PC-3 (cell line): Measurements from ENCODE around the gene P2RX3. TPM values are rescaled to one million over a fixed set of nuclear protein-coding genes. Genes with fewer than 3 reads are reported as not detected.

Experiments
- ATAC-seq: fragments of 200-7000 bp; cut with Tn5 transposase; 2 replicates; pipeline ENCODE4 v1.9.1; 2020; ENCODE audit warnings: mild to moderate bottlenecking, moderate library complexity
- BruUV-seq: library from RNA; stranded (reverse); fragments of 400-500 nt; replicated peaks from 2 replicates; lab custom pipeline; 2021; lab: Mats Ljungman, UMichigan
- CTCF ChIA-PET: fragments of 300-600 bp; sonication (Branson Sonifier 250); formaldehyde crosslinking; loops from one replicate; lab custom pipeline; 2022; ENCODE audit warnings: antibody characterized with exemption; lab: Charles Lee
- POLR2A ChIA-PET: fragments of 300-600 bp; sonication (Branson Sonifier 250); formaldehyde crosslinking; loops from one replicate; lab custom pipeline; 2022; ENCODE audit warnings: antibody characterized with exemption; ENCODE audit not compliant: unreplicated experiment; lab: Charles Lee
- DNase-seq: peaks from one replicate; pipeline ENCODE4 v3.0.0-alpha.2; 2015
- H2AFZ ChIP-seq: fragments of 300-600 bp; sonication (generic); 2 replicates; pipeline ENCODE4 v1.6.0; 2016; ENCODE audit warnings: antibody characterized with exemption, low read length
- H3F3A ChIP-seq: fragments of 300-600 bp; sonication (generic); one replicate; pipeline ENCODE4 v1.6.0; 2017; ENCODE audit warnings: antibody characterized with exemption, low read length, control low read depth, mild to moderate bottlenecking; ENCODE audit not compliant: unreplicated experiment
- H3K27ac ChIP-seq: fragments of 300-600 bp; sonication (generic); 2 replicates; pipeline ENCODE4 v1.5.1; 2016; ENCODE audit warnings: mild to moderate bottlenecking, low read length
- H3K27me3 ChIP-seq: fragments of 300-600 bp; sonication (generic); 2 replicates; pipeline ENCODE4 v1.6.1; 2016; ENCODE audit warnings: low read length, mixed read lengths
- H3K36me3 ChIP-seq: fragments of 300-600 bp; sonication (generic); 2 replicates; pipeline ENCODE4 v1.6.1; 2016; ENCODE audit warnings: low read depth, mixed run types, low read length, mixed read lengths
- H3K4me1 ChIP-seq: fragments of 300-600 bp; sonication (generic); 2 replicates; pipeline ENCODE4 v1.5.1; 2016; ENCODE audit warnings: low read length; ENCODE audit not compliant: insufficient read depth
- H3K4me2 ChIP-seq: fragments of 300-600 bp; sonication (generic); 2 replicates; pipeline ENCODE4 v1.6.0; 2016; ENCODE audit warnings: low read length
- H3K4me3 ChIP-seq: fragments of 300-600 bp; sonication (generic); 2 replicates; pipeline ENCODE4 v1.5.1; 2016; ENCODE audit warnings: mild to moderate bottlenecking, low read length, mixed read lengths
- H3K79me2 ChIP-seq: fragments of 300-600 bp; sonication (generic); 2 replicates; pipeline ENCODE4 v1.6.1; 2017; ENCODE audit warnings: low read length, mixed read lengths
- H3K9ac ChIP-seq: fragments of 300-600 bp; sonication (generic); 2 replicates; pipeline ENCODE4 v1.6.0; 2016; ENCODE audit warnings: mild to moderate bottlenecking, low read length
- H3K9me2 ChIP-seq: fragments of 300-600 bp; sonication (generic); replicated peaks from 2 replicates; pipeline ENCODE4 v1.6.1; 2016; ENCODE audit warnings: mixed run types, low read length, mixed read lengths
- H3K9me3 ChIP-seq: fragments of 300-600 bp; sonication (generic); 2 replicates; pipeline ENCODE4 v1.6.1; 2016; ENCODE audit warnings: low read length, mixed read lengths
- H4K20me1 ChIP-seq: fragments of 300-600 bp; sonication (generic); 2 replicates; pipeline ENCODE4 v1.6.1; 2016; ENCODE audit warnings: low read length, mixed read lengths
- EZH2 ChIP-seq: fragments of 300-600 bp; sonication (generic); IDR thresholded peaks from one replicate; pipeline ENCODE4 v1.6.1; 2017; ENCODE audit warnings: antibody characterized with exemption, mild to moderate bottlenecking, low read length; ENCODE audit not compliant: unreplicated experiment
- EZH2phosphoT487 ChIP-seq: fragments of 300-600 bp; sonication (generic); IDR thresholded peaks from 2 replicates; pipeline ENCODE4 v1.6.1; 2018; ENCODE audit warnings: mild to moderate bottlenecking, antibody characterized with exemption, low read length, borderline replicate concordance
- intact Hi-C: fragments of 100-400 bp; cut with micrococcal nuclease; formaldehyde crosslinking; loops from 2 replicates; pipeline ENCODE4 v1.9.0; 2023
- total RNA-seq: library from RNA; depleted of rRNA; stranded (reverse); fragments of >200 nt; gene quantifications from 2 replicates; pipeline ENCODE4 v1.2.3, GENCODE V29; 2014
- TF ChIP-seq, protein P1 (sequence below): fragments of 300-600 bp; sonication (generic); conservative IDR thresholded peaks from 2 replicates; pipeline ENCODE4 v1.5.1; 2017; ENCODE audit warnings: antibody characterized with exemption, low read depth, mild to moderate bottlenecking, low read length

Gene P2RX3
- total RNA-seq, 1 experiment from 2014 or later: not detected

DNA sequence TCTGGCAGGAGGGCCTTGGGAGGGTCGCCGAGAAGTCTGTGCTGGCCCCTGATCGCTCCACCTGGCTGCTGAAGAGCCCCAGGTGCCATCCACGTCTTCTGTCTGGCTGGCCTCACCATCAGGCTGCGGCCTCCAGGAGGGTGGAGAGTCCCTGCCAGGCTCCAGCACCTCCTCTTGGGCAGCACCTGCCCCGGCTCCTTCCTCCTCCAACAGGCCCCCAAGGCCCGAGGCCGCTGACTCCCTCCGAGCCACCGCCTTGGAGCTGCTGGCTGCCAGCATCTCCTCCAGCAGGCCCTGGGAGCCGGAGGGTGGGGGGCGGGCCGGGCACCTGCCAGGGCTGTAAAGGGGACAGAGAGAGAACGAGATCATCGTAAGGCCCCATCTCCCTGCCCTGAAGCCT is 35.7 kb upstream of the P2RX3 start:
- peaks cover 38% of the 10 kb centered on the region for H3K4me1 ChIP-seq
- no peak overlapping the region for H3K27ac ChIP-seq
- BruUV-seq: no TSS peak
- TF ChIP-seq, protein P1, sequence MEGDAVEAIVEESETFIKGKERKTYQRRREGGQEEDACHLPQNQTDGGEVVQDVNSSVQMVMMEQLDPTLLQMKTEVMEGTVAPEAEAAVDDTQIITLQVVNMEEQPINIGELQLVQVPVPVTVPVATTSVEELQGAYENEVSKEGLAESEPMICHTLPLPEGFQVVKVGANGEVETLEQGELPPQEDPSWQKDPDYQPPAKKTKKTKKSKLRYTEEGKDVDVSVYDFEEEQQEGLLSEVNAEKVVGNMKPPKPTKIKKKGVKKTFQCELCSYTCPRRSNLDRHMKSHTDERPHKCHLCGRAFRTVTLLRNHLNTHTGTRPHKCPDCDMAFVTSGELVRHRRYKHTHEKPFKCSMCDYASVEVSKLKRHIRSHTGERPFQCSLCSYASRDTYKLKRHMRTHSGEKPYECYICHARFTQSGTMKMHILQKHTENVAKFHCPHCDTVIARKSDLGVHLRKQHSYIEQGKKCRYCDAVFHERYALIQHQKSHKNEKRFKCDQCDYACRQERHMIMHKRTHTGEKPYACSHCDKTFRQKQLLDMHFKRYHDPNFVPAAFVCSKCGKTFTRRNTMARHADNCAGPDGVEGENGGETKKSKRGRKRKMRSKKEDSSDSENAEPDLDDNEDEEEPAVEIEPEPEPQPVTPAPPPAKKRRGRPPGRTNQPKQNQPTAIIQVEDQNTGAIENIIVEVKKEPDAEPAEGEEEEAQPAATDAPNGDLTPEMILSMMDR: no peak
- no peak for TF ChIP-seq EZH2phosphoT487
- no peak for TF ChIP-seq EZH2
- H4K20me1 ChIP-seq: 0 out of 2 replicates have a peak, but pooled peaks cover 1% of the 10 kb centered on the region
- H3K4me3 ChIP-seq: no peak overlapping the region
- H2AFZ ChIP-seq: no peak overlapping the region
- no peaks in the 10 kb centered on the region for H3K9me3 ChIP-seq
- no peak overlapping the region for H3K9ac ChIP-seq
- peaks cover 68% of the 10 kb centered on the region for H3K36me3 ChIP-seq
- POLR2A ChIA-PET: no interaction called here
- CTCF ChIA-PET: no interaction called here
- no peak for ATAC-seq
- intact Hi-C loops: no loop called here
- DNase-seq: no peak
- H3K27me3 ChIP-seq: no peaks in the 10 kb centered on the region
- no peak overlapping the region for H3K4me2 ChIP-seq
- no peaks in the 10 kb centered on the region for H3K9me2 ChIP-seq
- H3F3A ChIP-seq: no peaks in the 10 kb centered on the region
- H3K79me2 ChIP-seq: peaks cover 40% of the 10 kb centered on the region

- Histone ChIP-seq H3K9me3 (no peaks in the 10 kb centered on the region), H3K27me3 (no peaks in the 10 kb centered on the region), H3K27ac (peak overlapping the region; percentile 77), H2AFZ (no peak overlapping the region), H3K9me2 (no peaks in the 10 kb centered on the region), H3K4me1 (peaks cover 48% of the 10 kb centered on the region), H3K36me3 (peaks cover 59% of the 10 kb centered on the region), H3K9ac (peak overlapping the region; percentile 42), H3K4me3 (peak overlapping the region; percentile 18; the same call in 1 of the 2 replicates), H3K4me2 (peak overlapping the region; percentile 50), H4K20me1 (0 out of 2 replicates have a peak, but pooled peaks cover 5% of the 10 kb centered on the region), H3F3A (no peaks in the 10 kb centered on the region), H3K79me2 (peaks cover 45% of the 10 kb centered on the region)
- CTCF ChIA-PET: no interaction called here
- ATAC-seq (no peak; the same call in 1 of the 2 replicates), DNase-seq (no peak)
- intact Hi-C loops: no loop called here
- BruUV-seq: no TSS peak
- TF ChIP-seq, protein P1: no peak
- TF ChIP-seq EZH2phosphoT487 (no peak), EZH2 (no peak)
- POLR2A ChIA-PET: no interaction called here
Observed at GRCh38 chr11:57303280-57303989, 34.7 kb upstream of the P2RX3 start.

DNA sequence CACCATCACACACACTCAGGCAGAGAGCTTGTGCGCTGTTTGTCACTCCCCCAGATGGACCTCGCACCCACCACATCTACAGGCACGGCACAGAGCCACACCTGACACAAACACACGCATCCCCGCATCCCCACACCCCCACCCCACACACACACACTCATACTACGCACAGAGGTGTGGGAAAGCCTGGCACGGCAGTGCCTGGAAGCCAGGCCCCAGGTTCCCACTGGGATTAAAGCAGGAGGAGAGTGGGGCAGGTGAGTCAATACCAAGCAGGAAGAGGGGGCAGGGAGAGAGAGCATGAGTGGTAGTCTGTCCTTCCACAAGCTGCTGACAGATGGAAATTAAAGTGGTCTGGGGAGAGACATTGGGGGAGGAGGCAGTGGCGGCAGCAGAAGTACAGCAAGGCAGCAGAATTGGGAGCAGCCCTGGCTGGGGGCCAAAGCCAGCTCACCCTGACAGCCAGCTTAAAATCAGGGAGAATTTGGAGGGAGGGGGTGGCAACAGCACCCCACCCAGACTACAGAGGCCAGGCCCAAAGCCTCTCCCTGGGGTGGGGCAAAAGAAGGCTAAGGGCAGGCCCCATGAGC is 34.1 kb upstream of the P2RX3 start:
- TF ChIP-seq EZH2: no peak
- Histone ChIP-seq H3K9me3 (no peaks in the 10 kb centered on the region), H3K79me2 (peaks cover 50% of the 10 kb centered on the region), H4K20me1 (0 out of 2 replicates have a peak, but pooled peaks cover 5% of the 10 kb centered on the region), H2AFZ (no peak overlapping the region), H3K4me3 (peak overlapping the region; percentile 18; the same call in 1 of the 2 replicates), H3K36me3 (peaks cover 53% of the 10 kb centered on the region), H3F3A (no peaks in the 10 kb centered on the region), H3K4me1 (peaks cover 54% of the 10 kb centered on the region), H3K27me3 (no peaks in the 10 kb centered on the region), H3K4me2 (peak overlapping the region; percentile 50), H3K9ac (peak overlapping the region; percentile 42), H3K9me2 (no peaks in the 10 kb centered on the region), H3K27ac (peak overlapping the region; percentile 77)
- intact Hi-C loops: no loop called here
- CTCF ChIA-PET: interaction anchor here (0.5 kb wide), 1 partner anchor 46 kb away, joined by 3 read pairs; no protein-coding TSS in a partner anchor
- ATAC-seq (peak; percentile 67), DNase-seq (peak; percentile 87)
- BruUV-seq: no TSS peak
- POLR2A ChIA-PET: no interaction called here
